ENCODE data around the gene KMT2E. TPM values are rescaled to one million over a fixed set of nuclear protein-coding genes. Genes with fewer than 3 reads are reported as not detected.

Gene KMT2E
- total and polyA plus RNA-seq, 2 donors (not counting 3 experiments of a cell fraction or from before 2014, with no cell fraction given): 19.0 to 74.8 TPM

DNA sequence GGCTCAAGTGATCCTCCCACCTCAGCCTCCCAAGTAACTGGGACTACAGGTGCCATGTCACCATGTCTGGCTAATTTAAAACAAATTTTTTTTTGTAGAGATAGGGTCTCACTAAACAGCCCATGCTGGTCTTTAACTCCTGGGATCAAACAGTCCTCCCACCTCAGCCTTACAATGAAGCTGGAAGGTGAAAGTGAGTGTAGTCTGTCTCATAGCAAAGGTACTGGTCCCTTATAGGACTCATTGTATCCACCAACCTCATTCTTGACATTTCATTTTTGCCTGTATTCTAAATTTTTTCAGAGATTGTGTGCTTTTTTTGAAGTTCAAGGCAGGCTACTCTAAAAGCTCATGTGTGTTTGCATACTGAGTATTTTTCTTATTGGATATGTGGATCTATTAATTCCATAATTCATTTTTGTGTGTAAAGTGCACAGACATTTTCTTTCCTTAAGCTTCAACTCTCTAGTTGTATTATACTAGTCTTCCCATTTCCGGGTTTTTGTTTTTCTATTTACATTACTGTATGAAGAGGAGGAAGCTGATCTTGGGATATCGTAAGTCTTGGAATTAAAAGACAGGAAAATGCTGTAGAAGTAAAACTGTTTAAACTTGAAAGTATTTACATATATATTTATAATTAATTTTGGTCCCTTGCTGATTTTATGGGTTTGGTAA lies 13.3 kb downstream of the KMT2E start:
- DNase-seq (ENCODE audit: low read depth, low spot score) (peak; percentile 52), FAIRE-seq (no peak)
- TF ChIP-seq GATA2 (IDR thresholded peaks at IDR 0.05; ENCODE audit: insufficient read depth, insufficient read length, low read depth, low read length) (no peak), JUN (IDR thresholded peaks at IDR 0.05; ENCODE audit: borderline replicate concordance, insufficient read depth, insufficient read length, low read depth) (no peak), FOS (IDR thresholded peaks at IDR 0.05; ENCODE audit: borderline replicate concordance, insufficient read depth, low read length) (no peak), EZH2 (IDR thresholded peaks at IDR 0.05; ENCODE audit: borderline replicate concordance, low read depth, low read length, severe bottlenecking) (no peak), MYC (IDR thresholded peaks at IDR 0.05; ENCODE audit: low read depth, low read length) (no peak), POLR2A (IDR thresholded peaks at IDR 0.05; ENCODE audit: low read depth, low read length) (no peak), POLR2AphosphoS5 (IDR thresholded peaks at IDR 0.05; ENCODE audit: insufficient read depth, low read depth, low read length) (no peak)
- TF ChIP-seq, protein P1, sequence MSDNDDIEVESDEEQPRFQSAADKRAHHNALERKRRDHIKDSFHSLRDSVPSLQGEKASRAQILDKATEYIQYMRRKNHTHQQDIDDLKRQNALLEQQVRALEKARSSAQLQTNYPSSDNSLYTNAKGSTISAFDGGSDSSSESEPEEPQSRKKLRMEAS (IDR thresholded peaks at IDR 0.05; ENCODE audit: insufficient read depth, insufficient read length): no peak
- TF ChIP-seq, protein P2, sequence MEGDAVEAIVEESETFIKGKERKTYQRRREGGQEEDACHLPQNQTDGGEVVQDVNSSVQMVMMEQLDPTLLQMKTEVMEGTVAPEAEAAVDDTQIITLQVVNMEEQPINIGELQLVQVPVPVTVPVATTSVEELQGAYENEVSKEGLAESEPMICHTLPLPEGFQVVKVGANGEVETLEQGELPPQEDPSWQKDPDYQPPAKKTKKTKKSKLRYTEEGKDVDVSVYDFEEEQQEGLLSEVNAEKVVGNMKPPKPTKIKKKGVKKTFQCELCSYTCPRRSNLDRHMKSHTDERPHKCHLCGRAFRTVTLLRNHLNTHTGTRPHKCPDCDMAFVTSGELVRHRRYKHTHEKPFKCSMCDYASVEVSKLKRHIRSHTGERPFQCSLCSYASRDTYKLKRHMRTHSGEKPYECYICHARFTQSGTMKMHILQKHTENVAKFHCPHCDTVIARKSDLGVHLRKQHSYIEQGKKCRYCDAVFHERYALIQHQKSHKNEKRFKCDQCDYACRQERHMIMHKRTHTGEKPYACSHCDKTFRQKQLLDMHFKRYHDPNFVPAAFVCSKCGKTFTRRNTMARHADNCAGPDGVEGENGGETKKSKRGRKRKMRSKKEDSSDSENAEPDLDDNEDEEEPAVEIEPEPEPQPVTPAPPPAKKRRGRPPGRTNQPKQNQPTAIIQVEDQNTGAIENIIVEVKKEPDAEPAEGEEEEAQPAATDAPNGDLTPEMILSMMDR (IDR thresholded peaks at IDR 0.05; ENCODE audit: extremely low read depth in 1 of 2, insufficient read depth in 1 of 2, low read depth in 1 of 2, low read length in 2 of 2): no peak
- peak overlapping the region in 1 of 3 experiments; percentile 15 for H3K4me3 ChIP-seq (replicated peaks in 1 of 3; ENCODE audit: insufficient read depth in 1 of 3, low read depth in 1 of 3, low read length in 3 of 3)
- H3K27ac ChIP-seq (ENCODE audit: insufficient read depth, low read depth, low read length): no peak overlapping the region
- no TSS peak for BruUV-seq (replicated peaks)
- peak overlapping the region; percentile 66 for H3K4me2 ChIP-seq (ENCODE audit: insufficient read depth, low read length)
- H3K9me1 ChIP-seq (replicated peaks; ENCODE audit: control insufficient read depth, extremely low read depth, insufficient read depth, low read length): no peaks in the 10 kb centered on the region
- no peaks in the 10 kb centered on the region for H3K27me3 ChIP-seq (ENCODE audit: control insufficient read depth in 2 of 2, insufficient read depth in 2 of 2, low read length in 2 of 2)
- H3K79me2 ChIP-seq (ENCODE audit: control insufficient read depth, insufficient read depth, low read length): peaks cover 99% of the 10 kb centered on the region
- dilution Hi-C loops (cut with MboI; ENCODE audit: extremely low pct_ligation_motif_present, low sequenced_read_pairs) (no loop called here), intact Hi-C loops (cut with micrococcal nuclease) (no loop called here)
- CTCF ChIA-PET: interaction anchor here (0.7 to 3.0 kb wide), 12 partner anchors 10 to 109 kb away, joined by 3 to 20 read pairs (median 4); partner anchors contain the start of gene KMT2E
- H4K20me1 ChIP-seq (replicated peaks; ENCODE audit: control insufficient read depth, extremely low read depth, insufficient read depth, low read length): peaks cover 26% of the 10 kb centered on the region
- no peaks in the 10 kb centered on the region for H3K36me3 ChIP-seq (ENCODE audit: control insufficient read depth in 2 of 2, extremely low read depth in 1 of 2, insufficient read depth in 2 of 2, low read length in 2 of 2)
- H3K9me3 ChIP-seq (replicated peaks; ENCODE audit: control insufficient read depth, insufficient read depth, low read length): no peaks in the 10 kb centered on the region
- peaks cover 14% of the 10 kb centered on the region for H3K4me1 ChIP-seq (ENCODE audit: control insufficient read depth, extremely low read depth, insufficient read depth, low read length)
- POLR2A ChIA-PET: interaction anchor here (1.6 kb wide), 1 partner anchor 14 kb away, joined by 5 read pairs; no protein-coding TSS in a partner anchor
- H3K9ac ChIP-seq (replicated peaks; ENCODE audit: extremely low read depth, insufficient read depth, low read length): no peak overlapping the region
- no peak overlapping the region for H2AFZ ChIP-seq (ENCODE audit: low read depth, low read length)

Data from endothelial cell of umbilical vein (primary cell).